Measurements from ENCODE around the gene ZDHHC8.

ZDHHC8 gene

DNA sequence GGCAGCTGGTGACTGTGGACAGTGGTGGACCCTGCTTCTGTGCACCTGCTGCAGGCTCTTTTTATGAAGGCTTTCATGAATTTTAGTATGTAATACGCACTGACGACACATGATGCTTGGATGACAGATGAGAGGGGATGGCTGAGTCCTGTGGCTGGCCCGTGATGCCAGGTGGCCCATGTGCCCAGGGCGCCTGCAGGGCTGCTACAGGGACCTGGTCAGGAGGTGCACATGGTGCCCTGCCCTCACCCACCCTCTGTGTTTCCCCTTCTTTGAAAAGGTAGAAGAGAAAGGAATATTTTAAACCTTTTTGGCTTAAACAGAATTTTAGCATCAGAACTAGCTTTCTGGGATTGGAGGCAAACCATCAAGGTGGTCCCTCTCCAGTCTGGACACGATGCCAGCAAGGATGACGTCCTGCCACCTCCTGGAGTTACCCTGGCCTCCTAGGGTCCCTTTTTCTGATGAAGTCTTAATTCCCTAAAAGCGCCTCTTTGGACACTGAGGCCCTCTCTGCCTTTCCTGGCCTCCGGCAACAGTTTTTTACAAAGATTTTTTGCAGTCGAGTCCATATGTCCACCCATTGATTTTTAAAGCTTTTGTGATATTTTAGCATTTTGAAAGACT, 21.1 kb upstream of the ZDHHC8 start:
- TF ChIP-seq, protein P1, sequence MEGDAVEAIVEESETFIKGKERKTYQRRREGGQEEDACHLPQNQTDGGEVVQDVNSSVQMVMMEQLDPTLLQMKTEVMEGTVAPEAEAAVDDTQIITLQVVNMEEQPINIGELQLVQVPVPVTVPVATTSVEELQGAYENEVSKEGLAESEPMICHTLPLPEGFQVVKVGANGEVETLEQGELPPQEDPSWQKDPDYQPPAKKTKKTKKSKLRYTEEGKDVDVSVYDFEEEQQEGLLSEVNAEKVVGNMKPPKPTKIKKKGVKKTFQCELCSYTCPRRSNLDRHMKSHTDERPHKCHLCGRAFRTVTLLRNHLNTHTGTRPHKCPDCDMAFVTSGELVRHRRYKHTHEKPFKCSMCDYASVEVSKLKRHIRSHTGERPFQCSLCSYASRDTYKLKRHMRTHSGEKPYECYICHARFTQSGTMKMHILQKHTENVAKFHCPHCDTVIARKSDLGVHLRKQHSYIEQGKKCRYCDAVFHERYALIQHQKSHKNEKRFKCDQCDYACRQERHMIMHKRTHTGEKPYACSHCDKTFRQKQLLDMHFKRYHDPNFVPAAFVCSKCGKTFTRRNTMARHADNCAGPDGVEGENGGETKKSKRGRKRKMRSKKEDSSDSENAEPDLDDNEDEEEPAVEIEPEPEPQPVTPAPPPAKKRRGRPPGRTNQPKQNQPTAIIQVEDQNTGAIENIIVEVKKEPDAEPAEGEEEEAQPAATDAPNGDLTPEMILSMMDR (IDR thresholded peaks at IDR 0.05), result no peak
- Histone ChIP-seq H3K9me3 (no peaks in the 10 kb centered on the region), H3K4me1 (peaks cover 0 to 4% (median under 1%) of the 10 kb centered on the region in 4 donors), H3K36me3 (peaks cover 50 to 99% (median 79%) of the 10 kb centered on the region in 3 donors), H3K4me3 (no peak overlapping the region), H3K27ac (no peak overlapping the region), H3K27me3 (no peaks in the 10 kb centered on the region)
- intact Hi-C loops (cut with DNase I; ENCODE audit: low total_unique reads), result no loop called here
- no peak for DNase-seq

DNA sequence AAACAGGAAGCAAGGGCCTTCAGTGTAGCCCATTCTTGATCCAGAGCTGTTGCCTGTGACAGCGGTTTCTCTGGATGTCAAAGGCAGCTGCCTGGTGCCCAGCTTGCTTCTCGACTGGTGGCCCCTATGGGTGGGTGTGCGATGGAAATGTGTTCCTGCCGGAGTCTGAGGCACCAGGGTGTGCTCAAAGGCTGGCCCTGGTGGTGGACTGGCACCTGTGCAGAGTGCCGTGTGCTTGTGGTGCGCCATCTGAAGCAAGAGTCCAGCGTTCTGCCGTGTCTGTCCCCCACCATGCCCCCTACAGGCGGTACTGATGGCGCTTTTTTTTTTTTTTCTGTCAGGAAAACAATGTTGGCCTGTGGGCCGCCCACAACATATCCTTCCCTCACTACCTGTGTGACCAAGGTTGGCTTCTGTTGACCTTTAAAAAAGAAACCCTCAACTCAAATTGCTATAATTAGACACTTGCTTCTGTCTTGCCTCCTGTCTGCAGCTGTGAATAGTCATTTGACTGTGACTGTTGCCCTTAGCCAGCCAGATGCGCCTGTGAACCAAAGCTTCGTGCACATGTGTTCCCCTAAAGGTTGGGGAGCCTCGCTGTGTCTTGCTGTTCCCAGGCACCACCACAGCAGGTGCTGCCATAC, 20.4 kb upstream of the ZDHHC8 start:
- peaks cover 43 to 99% (median 78%) of the 10 kb centered on the region in 3 donors for H3K36me3 ChIP-seq
- peaks cover 0 to 11% (median 6%) of the 10 kb centered on the region in 4 donors for H3K4me1 ChIP-seq
- TF ChIP-seq, protein P1 (IDR thresholded peaks at IDR 0.05), result peak; percentile 6 to 7
- intact Hi-C loops (cut with DNase I; ENCODE audit: low total_unique reads), result no loop called here
- H3K4me3 ChIP-seq, result no peak overlapping the region
- no peak for DNase-seq
- no peaks in the 10 kb centered on the region for H3K9me3 ChIP-seq
- H3K27ac ChIP-seq, result no peak overlapping the region
- no peaks in the 10 kb centered on the region for H3K27me3 ChIP-seq

DNA sequence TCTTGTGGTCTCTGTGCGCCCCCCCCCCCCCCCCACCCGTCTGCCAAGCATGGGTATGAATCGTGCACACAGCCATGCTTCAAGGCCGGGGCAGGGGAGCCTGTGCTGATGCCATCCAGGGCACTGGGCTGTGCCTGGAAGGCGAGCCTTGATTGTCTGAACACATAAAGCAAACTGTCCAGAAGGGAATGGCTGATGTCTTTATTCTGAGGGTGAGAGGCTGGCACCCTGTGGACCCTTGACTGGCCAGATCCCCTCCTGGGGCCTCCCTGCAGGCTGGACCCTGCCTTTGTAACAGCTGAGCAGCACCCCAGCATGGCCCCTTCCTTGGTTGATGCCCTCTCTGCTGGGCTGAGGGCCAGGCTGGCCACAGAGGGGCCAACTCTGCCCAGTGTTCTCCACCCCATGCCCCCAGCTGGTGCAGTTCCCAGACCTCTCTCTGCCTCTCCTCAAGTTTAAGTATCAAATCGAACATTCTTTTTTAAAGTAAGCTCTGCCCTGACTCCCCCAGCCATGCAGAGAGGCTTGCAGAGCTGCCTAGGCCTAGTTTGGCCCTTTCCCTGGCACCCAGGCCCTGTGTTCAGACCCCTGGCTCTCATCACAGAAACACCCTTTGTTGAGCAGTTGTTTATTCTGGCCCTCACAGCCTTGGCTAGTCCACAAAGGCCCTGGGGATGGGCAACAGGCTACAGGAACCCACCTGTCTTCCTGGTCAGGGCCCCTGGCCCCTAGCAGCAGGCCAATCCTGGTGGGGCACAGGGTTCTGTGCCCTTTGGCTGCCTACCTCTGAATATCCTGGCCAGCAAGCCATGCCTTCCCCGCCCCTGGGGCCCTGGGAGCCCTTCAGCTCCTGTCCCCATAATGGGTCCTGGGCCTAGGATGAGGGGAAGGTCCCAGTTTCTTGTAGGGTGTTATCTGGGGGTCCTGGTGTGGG, 19.6 kb upstream of the ZDHHC8 start:
- Histone ChIP-seq H3K4me3 (no peak overlapping the region), H3K4me1 (peaks cover 0 to 15% (median 11%) of the 10 kb centered on the region in 4 donors), H3K36me3 (peaks cover 35 to 91% (median 70%) of the 10 kb centered on the region in 3 donors), H3K9me3 (no peaks in the 10 kb centered on the region), H3K27ac (no peak overlapping the region), H3K27me3 (no peaks in the 10 kb centered on the region)
- intact Hi-C loops (cut with DNase I; ENCODE audit: low total_unique reads), result no loop called here
- DNase-seq, result no peak
- TF ChIP-seq, protein P1 (IDR thresholded peaks at IDR 0.05), result no peak

DNA sequence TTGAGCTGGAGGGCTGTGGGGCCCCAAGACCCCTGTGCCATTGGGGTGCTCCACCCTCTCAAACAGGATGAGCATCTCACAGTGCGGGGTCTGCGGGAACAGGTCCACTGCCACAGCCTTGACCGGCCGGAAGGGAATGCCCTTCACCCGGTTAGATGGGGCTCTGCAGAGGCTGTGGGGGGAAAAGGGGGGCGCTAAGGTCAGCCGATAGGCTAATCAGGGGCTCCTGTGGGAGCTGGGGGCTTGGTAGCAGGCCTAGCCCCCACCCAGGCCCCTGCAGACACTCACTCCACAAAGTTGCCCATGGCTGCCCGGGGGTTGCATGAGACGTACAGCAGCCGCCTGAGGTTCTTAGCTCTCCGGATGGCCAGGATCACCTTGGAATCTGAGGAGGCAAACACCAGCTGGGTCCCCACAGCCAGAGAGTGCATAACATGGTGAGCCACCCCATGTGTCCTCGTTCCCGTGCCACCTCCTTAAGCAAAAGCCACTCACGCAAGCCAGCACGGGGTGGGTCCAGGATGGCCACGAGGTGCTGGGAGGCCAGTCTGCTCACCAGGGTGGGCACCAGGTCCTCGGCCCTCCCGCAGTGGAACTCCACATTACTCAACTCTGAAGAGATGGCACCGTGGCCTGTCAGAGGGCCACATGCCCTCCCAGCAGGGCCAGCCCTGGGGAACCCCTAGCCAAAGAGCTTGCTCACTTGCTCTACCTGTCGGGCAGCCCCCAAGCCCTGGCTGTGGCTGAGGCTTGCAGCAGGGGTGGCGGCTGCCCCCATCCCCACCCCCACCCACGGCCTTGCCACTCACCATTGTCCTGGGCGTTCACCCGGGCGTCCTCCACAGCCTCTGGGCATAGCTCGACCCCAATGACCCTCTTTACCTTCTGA, 18.7 kb upstream of the ZDHHC8 start:
- H3K9me3 ChIP-seq, result no peaks in the 10 kb centered on the region
- peaks cover 0 to 18% (median 11%) of the 10 kb centered on the region in 4 donors for H3K4me1 ChIP-seq
- H3K27me3 ChIP-seq, result no peaks in the 10 kb centered on the region
- H3K27ac ChIP-seq, result no peak overlapping the region
- intact Hi-C loops (cut with DNase I; ENCODE audit: low total_unique reads), result no loop called here
- peaks cover 27 to 82% (median 61%) of the 10 kb centered on the region in 3 donors for H3K36me3 ChIP-seq
- H3K4me3 ChIP-seq, result no peak overlapping the region
- no peak for DNase-seq
- TF ChIP-seq, protein P1 (IDR thresholded peaks at IDR 0.05), result no peak
